GM21619 (cell line): ENCODE results near the gene RANBP6.

Experiments used
- ATAC-seq: cut with Tn5 transposase; IDR thresholded peaks from one replicate; pipeline ENCODE4 v1.9.1; 2021; ENCODE audit not compliant: unreplicated experiment

Gene RANBP6

DNA sequence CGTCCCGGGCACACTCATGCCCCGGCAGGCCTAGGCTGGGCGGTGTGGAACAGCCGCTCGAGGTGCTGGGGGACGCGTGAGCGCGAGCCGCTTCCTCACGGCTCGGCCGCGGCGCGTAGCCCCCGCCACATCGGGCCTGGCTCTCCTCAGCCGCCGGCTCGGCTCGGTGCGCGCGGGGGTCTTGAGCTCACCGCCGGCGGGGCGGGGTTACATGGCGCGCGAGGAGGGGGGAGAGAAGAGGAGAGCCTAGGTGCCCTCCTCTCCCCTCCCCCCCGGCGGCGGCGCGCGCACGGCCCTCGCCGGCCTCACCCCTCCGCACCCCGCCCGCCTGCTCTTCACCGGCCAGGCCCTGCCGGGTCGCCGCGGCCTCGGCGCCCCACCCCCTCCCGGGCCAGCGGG, 7.7 kb downstream of the RANBP6 start:
- ATAC-seq = peak; percentile 40

DNA sequence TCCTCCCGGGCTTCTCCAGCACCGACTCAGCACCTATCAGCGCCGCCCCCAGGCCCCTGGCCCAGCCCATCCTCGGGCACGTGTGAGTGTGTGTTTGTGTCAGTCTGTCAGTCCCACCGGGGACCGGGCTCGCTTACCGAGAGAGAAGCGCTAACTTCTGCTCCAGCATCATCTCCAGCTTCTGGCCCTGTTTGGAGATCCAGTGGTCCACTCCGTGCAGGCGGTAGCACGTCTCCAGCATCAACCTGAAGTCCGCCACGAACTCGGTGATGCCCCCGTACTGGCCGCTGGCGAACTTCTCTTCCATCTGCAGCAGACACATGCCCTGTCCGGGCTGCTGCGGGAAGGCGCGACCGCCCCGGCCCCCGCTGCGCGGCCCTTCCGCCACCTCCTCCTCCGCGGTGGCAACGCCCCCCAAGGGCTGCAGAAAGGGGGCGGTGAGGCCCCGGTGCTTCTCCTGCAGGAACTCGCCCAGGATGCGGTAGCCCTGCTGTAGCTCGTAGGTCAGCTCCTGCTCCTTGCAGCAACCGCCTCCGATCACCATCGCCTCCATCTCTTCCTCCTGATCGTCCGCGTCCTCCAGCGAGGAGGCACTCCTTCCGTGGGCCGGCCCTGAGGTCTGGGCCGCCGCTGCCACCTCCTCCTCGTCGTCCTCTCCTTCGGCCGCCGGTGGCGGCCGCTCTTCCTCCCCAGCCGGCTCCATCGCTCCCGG, 8.2 kb downstream of the RANBP6 start:
- peak; percentile 67 for ATAC-seq

DNA sequence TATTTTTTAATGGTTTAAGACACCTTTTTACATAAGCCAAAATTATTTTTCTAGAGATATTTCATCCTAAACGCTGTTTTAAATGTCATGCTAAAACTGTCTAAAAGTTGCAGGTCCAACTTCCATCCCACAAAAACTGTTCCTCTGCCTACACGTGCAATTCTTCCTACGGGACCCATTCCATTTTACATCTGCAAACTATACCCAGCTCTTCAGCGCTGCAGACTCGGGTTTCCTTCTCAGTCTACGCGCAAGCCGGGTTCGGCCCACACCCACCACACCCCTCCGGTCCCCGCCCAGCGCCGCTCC, 8.7 kb downstream of the RANBP6 start:
- no peak for ATAC-seq

DNA sequence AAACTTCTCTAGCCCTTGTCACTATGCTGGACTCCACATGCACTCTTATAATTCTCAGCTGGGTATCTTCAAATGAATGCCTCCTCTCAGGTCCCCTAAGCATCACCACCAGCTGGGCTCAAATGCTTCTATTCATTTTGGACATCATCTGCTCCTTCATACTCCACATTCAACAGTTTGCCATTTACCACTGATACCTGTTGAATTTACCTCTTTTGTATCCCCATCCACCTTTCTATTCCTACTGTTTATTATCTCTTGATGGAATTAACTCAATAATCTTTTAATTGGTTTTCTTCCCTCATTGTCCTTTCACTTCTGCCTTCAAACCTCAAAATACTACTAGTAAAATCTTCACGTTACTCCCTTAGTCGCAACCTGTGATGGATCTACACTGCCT, 14.5 kb downstream of the RANBP6 start:
- ATAC-seq = no peak

DNA sequence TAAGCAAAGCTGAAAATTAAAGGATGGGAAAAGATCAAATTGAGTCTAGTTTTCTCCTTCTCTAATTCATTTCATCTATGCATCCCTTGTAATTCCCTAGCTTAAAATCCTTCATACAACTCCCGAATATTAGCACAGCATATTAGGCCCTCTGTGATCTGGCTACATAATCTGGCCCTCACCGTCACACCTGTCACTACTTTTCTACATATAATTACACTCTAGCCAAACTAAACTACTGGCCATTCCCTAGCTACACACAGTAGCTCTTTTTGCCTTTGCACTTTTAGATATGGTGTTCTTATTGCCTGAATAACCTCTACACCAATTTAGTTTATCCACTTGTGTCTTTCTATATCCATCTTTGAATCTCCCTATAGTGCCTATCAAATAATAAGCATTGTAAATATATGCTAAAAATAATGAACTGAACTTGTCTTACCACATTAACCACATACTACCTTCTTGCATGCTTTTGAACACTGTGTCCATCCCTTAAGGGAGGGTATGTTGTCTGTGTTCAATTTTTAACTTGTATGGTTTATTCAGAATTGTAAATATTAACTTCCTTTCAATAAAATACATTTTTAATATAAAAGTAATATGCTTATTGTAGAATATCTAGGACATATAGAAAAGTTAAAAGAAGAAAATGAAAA, 15.9 kb downstream of the RANBP6 start:
- peak; percentile 54 for ATAC-seq

DNA sequence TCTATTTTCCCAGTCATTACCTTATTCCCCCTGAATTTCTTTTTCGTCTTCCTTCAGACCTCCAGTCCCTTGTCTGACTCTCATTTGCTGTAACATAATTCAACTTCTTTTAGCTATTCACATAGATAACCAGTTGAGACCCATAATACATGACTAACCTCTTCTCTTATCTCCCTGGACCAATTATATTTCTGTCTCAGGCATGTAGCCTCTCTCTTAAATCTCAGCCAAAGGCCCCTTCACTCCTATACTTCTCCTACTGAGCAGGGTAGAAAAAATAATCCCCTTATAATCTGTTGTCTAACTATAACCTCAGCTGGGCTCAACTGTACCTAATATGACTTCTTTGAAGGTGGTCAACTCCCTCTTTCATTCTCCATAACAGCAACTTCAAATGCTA, 20.9 kb downstream of the RANBP6 start:
- ATAC-seq = no peak

DNA sequence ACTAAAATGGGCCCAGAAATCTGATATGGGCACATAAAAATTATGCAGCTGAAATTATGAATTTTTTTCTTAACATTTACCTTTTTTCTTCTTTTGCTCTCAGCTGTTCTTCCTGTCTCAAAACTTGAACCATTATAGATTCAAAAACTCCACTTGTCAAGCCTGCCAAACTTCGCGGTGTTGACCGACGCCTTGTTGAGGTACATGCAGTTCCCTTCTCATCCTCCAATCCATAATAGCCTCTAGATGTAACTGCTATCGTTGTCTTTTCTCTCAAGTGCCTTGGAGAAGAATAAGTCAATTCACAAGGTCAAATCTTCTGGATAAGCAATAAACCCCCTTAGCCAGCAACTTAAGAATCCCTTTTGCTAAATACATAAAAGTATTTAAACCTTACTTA, 27.2 kb downstream of the RANBP6 start:
- ATAC-seq = no peak

DNA sequence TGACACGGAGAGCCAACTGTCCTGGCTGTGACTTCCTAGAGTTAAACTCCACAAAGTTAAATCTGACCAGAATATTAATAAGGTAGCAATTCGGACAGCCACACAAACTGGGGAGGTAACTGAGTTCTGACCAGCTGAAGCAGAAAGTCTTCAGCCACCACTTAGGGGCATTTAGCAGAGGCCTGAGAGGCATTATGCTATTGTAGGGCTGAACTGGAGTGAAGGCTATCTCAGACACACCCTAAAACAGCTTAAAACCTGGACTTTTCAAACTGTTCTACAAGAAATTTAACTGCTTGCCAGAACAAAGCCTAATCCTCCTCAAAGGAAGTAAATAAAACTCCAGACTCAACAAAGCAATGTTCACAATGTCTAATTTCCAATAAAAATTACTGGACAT, 32.4 kb downstream of the RANBP6 start:
- no peak for ATAC-seq

DNA sequence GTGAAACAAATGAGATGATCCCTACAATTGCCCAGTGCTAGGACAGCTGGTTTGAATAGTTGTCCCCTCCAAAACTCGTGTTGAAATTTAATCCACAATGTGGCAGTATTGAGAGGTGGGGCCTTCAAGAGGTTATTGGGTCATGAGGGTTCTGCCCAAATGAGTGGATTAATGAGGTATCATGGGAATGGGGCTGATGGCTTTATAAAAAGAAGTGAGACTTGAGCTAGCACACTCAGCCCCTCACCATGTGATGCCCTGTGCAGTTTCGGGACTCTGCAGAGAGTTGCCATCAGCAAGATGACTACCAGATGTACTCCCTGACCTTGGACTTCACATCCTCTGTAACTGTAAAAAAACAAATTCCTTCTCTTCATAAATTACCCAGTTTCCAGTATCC, 33.1 kb downstream of the RANBP6 start:
- no peak for ATAC-seq

DNA sequence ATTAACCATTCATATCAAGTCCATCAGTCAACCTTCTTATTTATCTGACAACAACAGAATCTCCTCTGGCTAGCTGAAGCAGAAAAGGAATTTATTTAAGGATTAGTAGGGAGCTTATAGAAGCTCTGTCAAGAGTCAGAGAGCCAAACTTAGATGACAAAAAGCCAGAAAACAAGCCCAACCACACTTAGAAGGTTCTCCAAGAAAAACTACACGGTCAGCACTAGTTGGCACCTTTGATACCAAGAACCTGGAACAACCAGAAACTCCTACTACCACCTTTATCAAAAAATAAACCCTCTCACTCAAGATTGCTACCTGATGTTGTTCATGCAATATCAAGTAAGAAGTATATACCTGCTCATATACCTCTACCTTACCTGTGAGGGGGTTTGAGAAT, 36.9 kb downstream of the RANBP6 start:
- no peak for ATAC-seq

DNA sequence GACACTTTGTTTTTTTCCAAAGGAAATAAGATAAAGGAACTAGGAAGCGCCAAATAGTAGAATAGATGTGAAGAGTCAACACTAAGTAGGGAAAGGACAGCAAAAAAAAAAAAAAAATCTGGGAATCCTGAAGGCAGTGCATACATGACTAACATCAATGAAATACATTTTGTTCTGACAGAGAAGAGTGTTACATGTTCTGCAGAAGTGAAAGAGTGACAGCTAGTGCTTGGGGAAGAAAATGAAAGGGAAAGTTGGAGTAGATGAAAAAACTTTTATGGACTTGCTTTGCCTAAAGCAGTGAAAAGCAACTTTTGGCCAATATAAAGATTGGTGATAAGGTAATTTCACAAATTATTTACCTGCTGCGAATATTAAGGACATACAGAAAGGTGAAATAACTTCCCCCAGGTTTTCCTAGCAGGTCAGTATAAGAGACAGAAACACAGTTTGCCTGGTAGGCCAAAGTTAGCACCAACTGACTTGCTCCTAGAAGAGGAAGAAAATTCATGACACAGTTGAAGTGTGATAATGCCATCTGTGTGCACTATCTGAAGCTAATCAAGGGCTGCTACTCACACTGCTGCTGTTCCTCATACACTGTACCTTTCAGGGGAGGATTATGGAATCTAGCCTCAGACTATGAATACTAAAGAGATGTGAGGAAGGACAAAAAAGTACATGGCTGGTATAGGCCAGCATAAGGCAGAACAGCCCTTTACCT, 38.6 kb downstream of the RANBP6 start:
- peak; percentile 70 for ATAC-seq

DNA sequence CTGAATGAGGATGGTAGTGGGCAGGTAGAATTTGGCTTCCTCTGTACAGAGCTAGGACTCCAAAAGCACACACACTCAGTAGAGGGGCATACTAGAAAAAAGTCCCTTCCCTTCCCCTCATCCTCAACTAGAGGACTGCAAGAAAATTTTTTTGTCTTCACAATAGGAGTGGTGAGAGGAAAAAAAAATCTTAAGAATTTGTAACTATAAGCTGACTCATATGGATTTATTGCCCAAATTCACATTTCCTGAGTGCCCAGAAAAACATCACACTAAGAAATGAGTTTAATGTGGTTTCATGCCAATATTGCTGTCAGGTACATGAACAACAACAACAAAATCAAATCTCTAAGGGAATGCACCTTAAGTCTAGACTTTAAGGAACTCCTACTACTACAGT, 43.7 kb downstream of the RANBP6 start:
- no peak for ATAC-seq
